H1 (cell line): ENCODE results near the gene NSF. TPM values are rescaled to one million over a fixed set of nuclear protein-coding genes. Genes with fewer than 3 reads are reported as not detected.
A peak's percentile ranks its signal among the peaks of the same experiment; 100 is the strongest.

Experiments used
- CTCF ChIA-PET: fragments of 300-600 bp; sonication (Branson Sonifier 250); formaldehyde crosslinking; loops from one replicate; lab custom pipeline; 2021; ENCODE audit not compliant: partially characterized antibody; lab: Charles Lee
- POLR2A ChIA-PET: fragments of 300-600 bp; sonication (Branson Sonifier 250); formaldehyde crosslinking; loops from one replicate; lab custom pipeline; 2021; ENCODE audit warnings: inconsistent platforms; ENCODE audit not compliant: partially characterized antibody; lab: Charles Lee
- DNase-seq, 2 experiments: peaks; one replicate each; pipeline versions ENCODE4 v3.0.0 to v3.0.0-alpha.2; 2010 to 2022; ENCODE audit warnings: low spot score in 2 of 2, low read depth in 1 of 2, mixed read lengths in 1 of 2
- FAIRE-seq: peaks from 2 replicates; lab custom pipeline; 2011; peaks lifted over from hg19 to GRCh38; lab: Jason Lieb, UNC
- H2AFZ ChIP-seq: 2 replicates; pipeline ENCODE4 v1.8.1; 2012; ENCODE audit warnings: low read length, inconsistent platforms
- H2AK5ac ChIP-seq: 2 replicates; pipeline ENCODE4 v1.6.1; 2013; ENCODE audit warnings: low read depth, low read length
- H2BK120ac ChIP-seq: replicated peaks from 2 replicates; pipeline ENCODE3; 2013; ENCODE audit warnings: low read depth, low read length, inconsistent platforms
- H2BK12ac ChIP-seq: 2 replicates; pipeline ENCODE4 v1.6.1; 2013; ENCODE audit warnings: low read depth, low read length
- H2BK15ac ChIP-seq: 2 replicates; pipeline ENCODE4 v1.6.1; 2013; ENCODE audit warnings: low read length
- H2BK20ac ChIP-seq: 2 replicates; pipeline ENCODE4 v1.6.1; 2013; ENCODE audit warnings: low read length
- H2BK5ac ChIP-seq: 2 replicates; pipeline ENCODE4 v1.6.1; 2013; ENCODE audit warnings: low read depth, low read length
- H3K14ac ChIP-seq: 2 replicates; pipeline ENCODE4 v1.6.1; 2013; ENCODE audit warnings: inconsistent platforms; ENCODE audit not compliant: insufficient read length
- H3K18ac ChIP-seq: 2 replicates; pipeline ENCODE4 v1.6.1; 2013; ENCODE audit warnings: low read length; ENCODE audit errors: extremely low read depth
- H3K23ac ChIP-seq: 2 replicates; pipeline ENCODE4 v1.6.1; 2013; ENCODE audit warnings: inconsistent platforms; ENCODE audit not compliant: insufficient read length
- H3K23me2 ChIP-seq: 2 replicates; pipeline ENCODE4 v1.6.1; 2013; ENCODE audit warnings: low read depth, low read length
- H3K27ac ChIP-seq: 2 replicates; pipeline ENCODE4 v1.6.1; 2011; ENCODE audit warnings: low read depth, low read length, inconsistent platforms
- H3K27me3 ChIP-seq, 4 experiments: replicated peaks in 1 of 4; 1 replicate in 1 of 4; 2 replicates in 3 of 4; pipeline versions ENCODE4 v1.6.1 to v1.8.1; 2011 to 2013; ENCODE audit warnings: low read length in 3 of 4, mild to moderate bottlenecking in 3 of 4, inconsistent platforms in 2 of 4, mixed read lengths in 2 of 4, moderate library complexity in 1 of 4; ENCODE audit not compliant: control insufficient read depth in 3 of 4, insufficient read depth in 3 of 4; ENCODE audit errors: extremely low read depth in 1 of 4
- H3K36me3 ChIP-seq, 4 experiments: 2 replicates each; pipeline versions ENCODE4 v1.6.1 to v1.8.1; 2011 to 2013; ENCODE audit warnings: mild to moderate bottlenecking in 4 of 4, low read length in 3 of 4, moderate library complexity in 2 of 4, control low read depth in 1 of 4, inconsistent platforms in 1 of 4; ENCODE audit not compliant: insufficient read depth in 4 of 4, control insufficient read depth in 2 of 4
- H3K4ac ChIP-seq: replicated peaks from 2 replicates; pipeline ENCODE3; 2013; ENCODE audit warnings: low read length, low read depth, mixed read lengths, inconsistent platforms; ENCODE audit not compliant: insufficient read length
- H3K4me1 ChIP-seq, 4 experiments: replicated peaks in 1 of 4; 1 replicate in 1 of 4; 2 replicates in 3 of 4; pipeline versions ENCODE4 v1.6.1 to v1.8.1; 2011 to 2013; ENCODE audit warnings: low read length in 3 of 4, inconsistent platforms in 2 of 4, mixed read lengths in 1 of 4; ENCODE audit not compliant: insufficient read depth in 4 of 4, control insufficient read depth in 3 of 4
- H3K4me2 ChIP-seq, 2 experiments: 2 replicates each; pipeline versions ENCODE4 v1.6.1 to v1.8.1; 2011 to 2013; ENCODE audit warnings: low read depth in 2 of 2, low read length in 2 of 2, control low read depth in 1 of 2, inconsistent platforms in 1 of 2, mild to moderate bottlenecking in 1 of 2; ENCODE audit not compliant: insufficient read depth in 1 of 2
- H3K4me3 ChIP-seq, 4 experiments: fragments of 200-600, 300-600 bp in 1 of 4; sonication (generic), shearing (Covaris generic), sonication (Bioruptor Twin) in 1 of 4; 2 replicates each; pipeline versions ENCODE4 v1.5.1 to v1.8.1; 2011 to 2016; ENCODE audit warnings: low read length in 4 of 4, low read depth in 3 of 4, control low read depth in 2 of 4, inconsistent platforms in 2 of 4, mild to moderate bottlenecking in 2 of 4, mixed read lengths in 1 of 4, moderate library complexity in 1 of 4; ENCODE audit not compliant: insufficient read depth in 2 of 4; ENCODE audit errors: extremely low read depth in 1 of 4
- H3K56ac ChIP-seq: replicated peaks from 2 replicates; pipeline ENCODE3; 2013; ENCODE audit warnings: low read depth, mild to moderate bottlenecking, mixed read lengths, low read length, inconsistent platforms; ENCODE audit not compliant: insufficient read length
- H3K79me1 ChIP-seq: 2 replicates; pipeline ENCODE4 v1.6.1; 2013; ENCODE audit warnings: low read depth, low read length, control low read depth
- H3K79me2 ChIP-seq, 2 experiments: 2 replicates each; pipeline versions ENCODE4 v1.6.1 to v1.8.1; 2012 to 2013; ENCODE audit warnings: low read length in 2 of 2, mild to moderate bottlenecking in 2 of 2, inconsistent platforms in 1 of 2; ENCODE audit not compliant: insufficient read depth in 2 of 2, control insufficient read depth in 1 of 2
- H3K9ac ChIP-seq, 4 experiments: replicated peaks in 1 of 4; 1 replicate in 1 of 4; 2 replicates in 3 of 4; pipeline versions ENCODE4 v1.6.1 to v1.8.1; 2011 to 2013; ENCODE audit warnings: low read depth in 3 of 4, low read length in 3 of 4, control low read depth in 2 of 4, mild to moderate bottlenecking in 2 of 4, moderate library complexity in 2 of 4, inconsistent platforms in 1 of 4; ENCODE audit errors: extremely low read depth in 1 of 4
- H3K9me3 ChIP-seq, 2 experiments: 2 replicates each; pipeline versions ENCODE4 v1.6.1 to v1.8.1; 2012 to 2013; ENCODE audit warnings: mild to moderate bottlenecking in 2 of 2, moderate library complexity in 2 of 2, control low read depth in 1 of 2, inconsistent platforms in 1 of 2, low read depth in 1 of 2, low read length in 1 of 2, mixed read lengths in 1 of 2; ENCODE audit not compliant: insufficient read depth in 2 of 2
- H4K20me1 ChIP-seq, 2 experiments: replicated peaks in 1 of 2; 2 replicates each; pipeline versions ENCODE3 to v1.8.1; 2011 to 2013; ENCODE audit warnings: inconsistent platforms in 2 of 2, low read length in 2 of 2, mild to moderate bottlenecking in 1 of 2; ENCODE audit not compliant: insufficient read depth in 2 of 2, control insufficient read depth in 1 of 2
- H4K5ac ChIP-seq: 2 replicates; pipeline ENCODE4 v1.6.1; 2013; ENCODE audit warnings: low read length, low read depth, mixed read lengths, inconsistent platforms; ENCODE audit not compliant: insufficient read length
- H4K8ac ChIP-seq: 2 replicates; pipeline ENCODE4 v1.8.0; 2013; ENCODE audit warnings: mild to moderate bottlenecking, moderate library complexity, low read length, inconsistent platforms; ENCODE audit not compliant: insufficient read depth; ENCODE audit errors: extremely low read depth
- H4K91ac ChIP-seq: replicated peaks from 2 replicates; pipeline ENCODE3; 2013; ENCODE audit warnings: low read length, mixed read lengths, inconsistent platforms; ENCODE audit not compliant: insufficient read length
- CBX8 ChIP-seq: fragments of 300-800, 300-1000 bp; sonication (generic); IDR thresholded peaks from 2 replicates; pipeline ENCODE4 v1.7.1; 2016; ENCODE audit warnings: low read depth, low read length, borderline replicate concordance
- KDM1A ChIP-seq: fragments of 200-600, 300-600 bp; sonication (generic); IDR thresholded peaks from 2 replicates; pipeline ENCODE4 v1.7.1; 2016; ENCODE audit warnings: mild to moderate bottlenecking, low read length, borderline replicate concordance
- MAFK ChIP-seq: IDR thresholded peaks from 2 replicates; pipeline ENCODE4 v1.6.1; 2012; ENCODE audit warnings: low read depth, mild to moderate bottlenecking, improper control_type of control experiment, low read length
- WGBS, 2 experiments: shearing (Covaris generic) in 1 of 2; methylation state at CpG; one replicate each; pipeline versions ENCODE4 v1.1.6 to v1.1.7; 2013 to 2015; ENCODE audit warnings: low lambda C conversion rate in 2 of 2, mixed read lengths in 2 of 2, inconsistent platforms in 1 of 2, low coverage in 1 of 2, missing lambda C conversion rate in 1 of 2; ENCODE audit not compliant: insufficient replicate concordance in 2 of 2, insufficient coverage in 1 of 2, insufficient read length in 1 of 2; ENCODE audit errors: extremely low coverage in 1 of 2, missing lambda C conversion rate in 1 of 2; 5-methylcytosine and 5-hydroxymethylcytosine counted together
- polyA plus RNA-seq, 7 experiments: library from polyadenylated mRNA; depleted of rRNA in 3 of 7; stranded (reverse) in 5 of 7; unstranded in 2 of 7; fragments of >200 nt in 5 of 7; fragments of 200-250 nt in 2 of 7; gene quantifications; 1 replicate in 5 of 7; 2 replicates in 1 of 7; 4 replicates in 1 of 7; pipeline versions ENCODE4 v1.2.1 to v1.2.3, GENCODE V29; 2011 to 2013; ENCODE audit warnings: missing spikeins in 2 of 7, mixed read lengths in 2 of 7
- total RNA-seq: library from RNA; stranded (reverse); fragmentation: NEBNext Ultra II Directional; extraction: Animal tissue kit (Norgen Biotek cat#: 25700); gene quantifications from 2 replicates; pipeline ENCODE4 v1.2.1, GENCODE V29; 2021

Gene NSF
- total and polyA plus RNA-seq, 2 of the 8 experiments (the other 6 are each of a cell fraction or from before 2014, with no cell fraction given) = 13.0 to 27.7 TPM

DNA sequence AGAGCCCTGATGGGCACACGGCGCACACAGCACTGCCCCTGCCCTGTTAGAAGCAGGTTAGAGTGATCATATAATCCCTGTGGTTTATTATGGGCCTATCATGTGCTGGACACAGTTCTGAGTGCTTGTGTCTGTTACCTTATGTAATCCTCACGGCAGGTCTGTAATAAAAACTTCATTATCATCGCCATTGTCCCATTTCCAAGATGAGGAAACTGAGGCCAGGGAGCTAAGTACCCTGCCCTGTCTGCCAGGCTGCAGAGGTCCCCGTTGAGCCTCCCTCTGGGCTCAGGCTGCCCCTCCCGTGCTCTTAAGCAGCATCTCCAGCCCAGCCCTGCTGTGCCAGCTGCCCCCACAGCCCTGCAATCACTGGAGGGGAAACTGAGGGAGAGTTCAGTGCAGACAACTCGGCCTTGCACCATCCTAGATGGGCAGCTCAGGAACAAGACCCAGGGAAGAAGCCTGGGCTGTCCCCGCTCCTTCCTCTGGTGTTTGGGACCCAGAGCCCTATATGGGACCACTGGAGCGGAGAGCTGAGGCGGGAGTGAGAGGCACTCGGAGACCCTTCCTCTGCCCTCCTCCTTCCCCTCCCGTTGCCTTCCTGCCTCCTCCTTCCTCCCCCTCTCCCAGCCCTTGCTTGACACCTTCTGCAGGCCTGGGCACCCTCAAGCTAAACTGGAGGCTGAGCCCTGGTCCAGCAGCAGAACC lies 186.0 kb downstream of the NSF start:
- Histone ChIP-seq H2AK5ac (no peak overlapping the region), H2BK20ac (no peak overlapping the region), H3K18ac (peak overlapping the region; percentile 19; the same call in 1 of the 2 replicates), H2BK120ac (no peak overlapping the region), H2BK12ac (no peak overlapping the region), H3K4me2 (no peak overlapping the region), H4K91ac (no peak overlapping the region), H3K9me3 (peaks cover 0 to 2% of the 10 kb centered on the region in 2 experiments; a peak in 1 of 4 replicates), H3K79me1 (no peaks in the 10 kb centered on the region), H3K4me3 (no peak overlapping the region), H3K23me2 (peaks cover 5% of the 10 kb centered on the region; the same call in 1 of the 2 replicates), H3K79me2 (no peaks in the 10 kb centered on the region), H4K20me1 (peaks cover 4 to 8% of the 10 kb centered on the region in 2 experiments), H3K36me3 (no peaks in the 10 kb centered on the region), H3K23ac (no peak overlapping the region), H3K4ac (no peak overlapping the region), H3K27ac (no peak overlapping the region), H3K9ac (no peak overlapping the region), H2BK5ac (no peak overlapping the region)
- POLR2A ChIA-PET = no interaction called here
- no peak for DNase-seq
- no peak for FAIRE-seq
- 80% methylated on average over 10 of the region's 12 CpGs; no CpG with 5 or more reads in 1 of the 2 experiments for WGBS, 2 experiments
- TF ChIP-seq CBX8 (no peak), KDM1A (no peak), MAFK (no peak)
- TF ChIP-seq, all 59 proteins: peak for 0
- H2BK15ac ChIP-seq = no peak overlapping the region
- no peak overlapping the region for H3K56ac ChIP-seq
- H3K14ac ChIP-seq = no peak overlapping the region
- H3K27me3 ChIP-seq = peaks cover 33 to 62% (median 61%) of the 10 kb centered on the region in 4 experiments
- peaks cover 6 to 18% (median 15%) of the 10 kb centered on the region in 4 experiments for H3K4me1 ChIP-seq
- CTCF ChIA-PET = interaction anchor here (0.9 to 10.7 kb wide), 2 partner anchors 38 to 57 kb away, joined by 3 to 81 read pairs; no protein-coding TSS in a partner anchor
- no peak overlapping the region for H4K8ac ChIP-seq
- no peak overlapping the region for H4K5ac ChIP-seq
- no peak overlapping the region for H2AFZ ChIP-seq
